Inferior parietal cortex (tissue), 1 donor: ENCODE data around the gene CYP2A7.
"Not testable (repeated sequence)": the region's sequence is repeated elsewhere in the genome, so short reads cannot be mapped to it uniquely, and the experiment has no call there.

ENCODE experiments used
- DNase-seq: peaks from one replicate; pipeline ENCODE4 v3.0.0-alpha.2; 2016; ENCODE audit errors: extremely low spot score

The CYP2A7 gene

GRCh38 chr19:40882062-40882461, at the start of gene CYP2A7:
Gene CYP2A7, minus strand, starts transcription at chr19:40882231. Its CDS starts 21 bp downstream, at chr19:40882210.
- DNase-seq = not testable (repeated sequence)

DNA sequence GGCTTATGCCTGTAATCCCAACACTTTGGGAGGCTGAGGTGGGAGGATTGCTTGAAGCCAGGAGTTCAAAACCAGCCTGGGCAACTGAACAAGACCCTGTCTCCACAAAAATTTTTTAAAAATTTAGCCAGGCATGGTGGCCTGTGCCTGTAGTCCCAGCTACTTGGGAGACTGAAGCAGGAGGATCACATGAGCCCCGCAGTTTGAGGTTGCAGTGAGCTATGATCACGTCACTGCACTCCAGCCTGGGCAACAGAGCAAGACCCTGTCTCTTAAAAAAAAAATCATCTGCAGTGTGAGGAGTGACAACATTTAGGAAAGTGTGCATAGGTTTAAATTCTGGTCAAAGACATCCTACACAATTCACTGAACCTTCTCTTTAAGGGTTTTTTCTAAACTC, 48.8 kb upstream of the CYP2A7 start:
- DNase-seq = not testable (repeated sequence)

DNA sequence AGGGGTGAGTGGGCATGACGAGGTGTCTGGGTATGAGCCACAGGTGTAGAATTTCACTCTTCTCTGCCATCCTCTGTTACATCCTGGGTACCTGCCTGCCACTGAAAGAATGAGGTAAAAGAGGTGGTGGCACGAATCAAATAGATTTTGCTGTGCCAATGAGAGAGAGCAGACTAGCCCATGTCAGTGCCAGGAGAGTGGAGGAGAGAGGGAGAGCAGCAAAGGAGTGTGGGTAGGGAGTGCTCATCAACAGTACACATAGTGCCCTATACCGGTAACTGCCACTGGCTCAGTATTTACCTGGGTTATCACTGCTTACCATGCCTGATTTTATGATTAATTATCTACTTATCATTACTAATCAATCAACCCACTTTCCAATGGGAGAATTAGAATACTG, 47.9 kb upstream of the CYP2A7 start:
- DNase-seq = not testable (repeated sequence)

- no peak for DNase-seq
Observed at GRCh38 chr19:40928850-40929249, 46.8 kb upstream of the CYP2A7 start.

DNA sequence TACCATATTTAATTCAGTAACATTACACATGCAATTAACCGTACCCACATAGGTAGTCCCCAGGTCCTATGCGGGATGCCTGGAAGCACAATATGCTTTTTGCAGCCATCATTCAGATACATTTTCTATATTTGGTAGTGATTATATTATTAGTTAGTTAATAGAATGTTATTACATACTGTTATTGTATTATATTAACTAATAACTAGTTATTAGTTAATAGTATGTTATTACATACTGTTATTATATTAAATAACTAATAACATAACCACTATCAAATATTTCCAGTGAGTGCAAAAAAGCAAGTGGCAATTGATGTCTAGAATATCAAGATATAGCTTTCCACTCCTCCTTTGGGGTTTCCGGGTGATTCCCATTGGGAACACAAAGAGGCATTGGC, 45.5 kb upstream of the CYP2A7 start:
- no peak for DNase-seq

- DNase-seq = not testable (repeated sequence)
Observed at GRCh38 chr19:40926276-40926675, 44.2 kb upstream of the CYP2A7 start.

DNA sequence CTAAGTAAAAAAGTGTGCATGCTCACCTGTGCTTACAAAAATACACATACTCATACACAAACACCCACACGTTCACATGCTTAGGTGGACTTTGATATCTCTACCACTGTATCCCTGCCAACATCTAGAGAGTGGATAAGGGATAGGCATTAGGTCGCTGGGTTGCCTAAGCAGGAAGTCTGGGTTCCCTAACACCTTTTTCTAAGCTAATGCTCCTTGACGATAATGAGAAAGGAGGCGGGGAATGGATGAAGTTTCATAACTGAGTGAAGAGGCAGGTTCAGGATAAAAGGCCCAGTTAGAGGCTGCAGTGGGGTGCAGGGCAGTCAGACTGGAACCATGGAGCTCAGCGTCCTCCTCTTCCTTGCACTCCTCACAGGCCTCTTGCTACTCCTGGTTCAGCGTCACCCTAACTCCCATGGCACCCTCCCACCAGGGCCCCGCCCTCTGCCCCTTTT, 41.9 kb upstream of the CYP2A7 start:
- no peak for DNase-seq

DNA sequence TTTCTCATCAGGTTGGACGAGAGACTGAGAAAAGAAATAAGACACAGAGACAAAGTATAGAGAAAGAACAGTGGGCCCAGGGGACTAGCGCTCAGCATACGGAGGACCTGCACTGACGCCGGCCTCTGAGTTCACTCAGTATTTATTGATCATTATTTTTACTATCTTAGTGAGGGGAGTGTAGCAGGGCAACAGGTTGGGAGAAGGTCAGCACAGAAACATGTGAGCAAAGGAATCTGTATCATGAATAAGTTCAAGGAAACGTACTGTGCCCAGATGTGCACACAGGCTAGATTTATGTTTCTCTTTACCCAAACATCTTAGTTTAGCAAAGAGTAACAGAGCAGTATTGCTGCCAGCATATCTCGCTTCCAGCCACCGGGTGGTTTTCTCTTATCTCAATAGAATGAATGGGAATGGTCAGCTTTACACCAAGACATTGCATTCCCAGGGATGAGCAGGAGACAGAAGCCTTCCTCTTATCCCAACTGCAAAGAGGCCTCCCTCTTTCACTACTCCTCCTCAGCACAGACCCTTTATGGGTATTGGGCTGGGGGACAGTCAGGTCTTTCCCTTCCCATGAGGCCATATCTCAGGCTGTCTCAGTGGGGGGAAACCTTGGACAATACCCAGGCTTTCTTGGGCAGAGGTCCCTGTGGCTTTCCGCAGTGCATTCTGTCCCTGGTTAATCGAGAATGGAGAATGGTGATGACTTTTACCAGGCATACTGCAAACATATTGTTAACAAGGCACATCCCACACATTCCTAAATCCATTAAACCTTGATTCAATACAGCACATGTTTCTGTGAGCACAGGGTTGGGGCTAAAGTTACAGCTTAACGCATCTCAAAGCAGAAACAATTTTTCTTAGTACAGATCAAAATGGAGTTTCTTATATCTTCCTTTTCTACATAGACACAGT, 40.5 kb upstream of the CYP2A7 start:
- DNase-seq = not testable (repeated sequence)

GRCh38 chr19:40921005-40921897, 39.2 kb upstream of the CYP2A7 start:
- DNase-seq = no peak

GRCh38 chr19:40920300-40921004, 38.4 kb upstream of the CYP2A7 start:
- DNase-seq = no peak

DNA sequence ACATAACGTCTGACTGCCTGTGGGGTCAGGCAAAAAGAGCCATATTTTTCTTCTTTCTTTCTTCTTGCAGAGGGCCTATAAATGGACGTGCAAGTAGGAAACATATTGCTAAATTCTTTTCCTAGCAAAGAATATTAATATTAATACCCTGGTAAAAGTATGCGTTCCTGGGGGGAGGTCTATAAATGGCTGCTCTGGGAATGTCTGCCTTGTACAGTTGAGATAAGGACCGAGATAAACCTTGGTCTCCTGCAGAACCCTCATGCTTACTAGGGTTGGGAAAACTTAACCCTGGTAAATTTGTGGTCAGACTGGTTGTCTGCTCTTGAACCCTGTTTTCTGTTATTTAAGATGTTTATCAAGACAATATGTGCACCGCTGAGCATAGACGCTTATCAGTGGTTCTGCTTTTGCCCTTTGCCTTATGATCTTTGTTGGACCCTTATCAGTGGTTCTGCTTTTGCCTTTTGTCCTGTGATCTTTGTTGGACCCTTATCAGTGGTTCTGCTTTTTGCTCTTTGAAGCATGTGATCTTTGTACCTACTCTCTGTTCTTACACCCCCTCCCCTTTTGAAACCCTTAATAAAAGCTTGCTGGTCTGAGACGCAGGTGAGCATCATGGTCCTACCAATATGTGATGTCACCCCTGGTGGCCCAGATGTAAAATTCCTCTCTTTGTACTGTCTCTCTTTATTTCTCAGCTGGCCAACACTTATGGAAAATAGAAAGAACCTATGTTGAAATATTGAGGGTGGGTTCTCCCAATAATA, 37.7 kb upstream of the CYP2A7 start:
- DNase-seq = not testable (repeated sequence)

- not testable (repeated sequence) for DNase-seq
Observed at GRCh38 chr19:40918303-40918702, 36.3 kb upstream of the CYP2A7 start.

DNA sequence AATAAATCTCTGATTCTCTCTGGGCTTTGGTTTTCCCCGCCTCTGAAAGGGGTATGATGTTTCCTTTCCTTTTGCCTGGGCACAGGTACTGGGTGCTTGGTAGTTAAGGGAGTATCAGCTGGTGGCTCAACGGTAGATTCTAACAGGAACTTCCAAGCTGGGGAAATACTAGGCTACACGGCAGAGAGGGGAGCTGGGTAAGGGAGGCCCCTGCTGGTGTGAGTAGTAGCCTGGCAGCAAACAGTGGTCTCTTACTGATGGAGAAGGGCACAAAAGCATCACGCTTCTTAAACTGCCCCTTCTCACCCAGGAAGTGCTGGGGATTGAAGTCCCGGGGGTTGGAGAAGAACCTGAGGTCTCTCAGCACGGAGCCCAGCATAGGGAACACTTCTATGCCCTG, 26.9 kb upstream of the CYP2A7 start:
- DNase-seq = no peak

GRCh38 chr19:40907968-40908735, 26.1 kb upstream of the CYP2A7 start:
- no peak for DNase-seq

DNA sequence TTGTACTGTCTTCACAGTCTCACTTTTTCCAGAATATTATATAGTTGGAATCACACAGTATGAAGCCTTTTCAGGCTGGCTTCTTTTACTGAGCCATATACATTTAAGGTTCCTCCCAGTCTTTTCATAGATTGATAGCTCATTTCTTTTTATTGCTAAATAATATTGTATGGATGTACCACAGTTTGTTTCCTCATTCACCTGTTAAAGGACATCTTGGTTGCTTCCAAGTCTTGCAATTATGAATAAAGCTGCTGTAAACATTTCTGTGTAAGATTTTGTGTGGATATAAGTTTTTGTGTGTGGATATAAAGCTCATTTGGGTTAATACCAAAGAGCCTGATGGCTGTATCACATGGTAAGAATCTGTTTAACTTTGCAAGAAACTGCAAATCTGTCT, 24.5 kb upstream of the CYP2A7 start:
- DNase-seq = no peak

- not testable (repeated sequence) for DNase-seq
Observed at GRCh38 chr19:40904673-40905156, 22.7 kb upstream of the CYP2A7 start.

GRCh38 chr19:40901975-40902750, 20.1 kb upstream of the CYP2A7 start:
- not testable (repeated sequence) for DNase-seq

- not testable (repeated sequence) for DNase-seq
Observed at GRCh38 chr19:40900521-40900920, 18.5 kb upstream of the CYP2A7 start.

GRCh38 chr19:40899964-40900363, 17.9 kb upstream of the CYP2A7 start:
- DNase-seq = not testable (repeated sequence)
